Sigmoid colon (tissue), 4 donors: ENCODE measurements around the gene CACNG3.

Source experiments
- EP300 ChIP-seq, 4 donors: sonication (generic); formaldehyde crosslinking; IDR thresholded peaks; one replicate each; pipeline ENCODE4 v1.6.1; 2017; ENCODE audit warnings: antibody characterized with exemption in 4 of 4
- POLR2A ChIP-seq, 2 donors: fragments of 450-650 bp; IDR thresholded peaks; one replicate each; pipeline ENCODE4 v1.6.1; 2016; ENCODE audit warnings: antibody characterized with exemption in 2 of 2, mild to moderate bottlenecking in 2 of 2, moderate library complexity in 2 of 2
- POLR2AphosphoS5 ChIP-seq, 4 donors: sonication (generic); formaldehyde crosslinking; IDR thresholded peaks; one replicate each; pipeline ENCODE4 v1.6.1; 2017; ENCODE audit warnings: antibody characterized with exemption in 4 of 4
- TF ChIP-seq, protein P1 (sequence below), 4 experiments: fragments of 450-650 bp in 3 of 4; fragments of 200-600 bp in 1 of 4; IDR thresholded peaks; one replicate each; pipeline ENCODE4 v1.5.1; 2016 to 2019; ENCODE audit warnings: antibody characterized with exemption in 4 of 4, mild to moderate bottlenecking in 3 of 4, moderate library complexity in 2 of 4

DNA sequence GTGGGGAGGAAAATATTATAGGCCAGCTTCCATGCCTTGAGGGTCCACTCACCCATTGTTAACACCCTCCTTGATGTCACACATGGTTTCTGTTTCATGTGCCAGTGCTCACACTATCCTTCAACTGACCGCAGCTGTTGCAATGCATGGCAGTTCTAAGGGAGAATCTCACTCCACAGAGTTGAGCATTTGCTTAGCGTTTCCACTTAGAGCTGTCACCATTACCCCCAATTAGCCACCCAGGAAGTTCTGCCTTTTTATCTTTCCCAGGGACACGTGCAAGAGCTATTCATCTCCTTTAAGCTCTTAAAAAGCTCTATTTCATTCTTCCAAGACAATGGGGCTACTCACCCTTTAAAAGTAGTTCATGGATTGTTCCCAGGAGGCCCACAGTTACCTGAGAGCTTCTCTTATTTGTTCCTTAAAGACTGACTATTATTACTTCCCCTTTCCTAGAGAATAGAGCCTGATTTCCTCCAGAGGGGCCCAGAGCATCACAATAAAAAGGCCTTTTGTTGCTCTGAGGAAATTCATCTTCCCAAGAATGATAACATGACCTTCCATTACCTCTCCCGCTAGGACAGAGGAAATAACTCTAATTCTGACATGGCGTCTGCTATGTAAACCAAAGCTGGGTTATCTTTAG, 126.8 kb downstream of the CACNG3 start:
- TF ChIP-seq, protein P1, sequence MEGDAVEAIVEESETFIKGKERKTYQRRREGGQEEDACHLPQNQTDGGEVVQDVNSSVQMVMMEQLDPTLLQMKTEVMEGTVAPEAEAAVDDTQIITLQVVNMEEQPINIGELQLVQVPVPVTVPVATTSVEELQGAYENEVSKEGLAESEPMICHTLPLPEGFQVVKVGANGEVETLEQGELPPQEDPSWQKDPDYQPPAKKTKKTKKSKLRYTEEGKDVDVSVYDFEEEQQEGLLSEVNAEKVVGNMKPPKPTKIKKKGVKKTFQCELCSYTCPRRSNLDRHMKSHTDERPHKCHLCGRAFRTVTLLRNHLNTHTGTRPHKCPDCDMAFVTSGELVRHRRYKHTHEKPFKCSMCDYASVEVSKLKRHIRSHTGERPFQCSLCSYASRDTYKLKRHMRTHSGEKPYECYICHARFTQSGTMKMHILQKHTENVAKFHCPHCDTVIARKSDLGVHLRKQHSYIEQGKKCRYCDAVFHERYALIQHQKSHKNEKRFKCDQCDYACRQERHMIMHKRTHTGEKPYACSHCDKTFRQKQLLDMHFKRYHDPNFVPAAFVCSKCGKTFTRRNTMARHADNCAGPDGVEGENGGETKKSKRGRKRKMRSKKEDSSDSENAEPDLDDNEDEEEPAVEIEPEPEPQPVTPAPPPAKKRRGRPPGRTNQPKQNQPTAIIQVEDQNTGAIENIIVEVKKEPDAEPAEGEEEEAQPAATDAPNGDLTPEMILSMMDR (IDR thresholded peaks at IDR 0.05): no peak
- TF ChIP-seq POLR2AphosphoS5 (IDR thresholded peaks at IDR 0.05): no peak
- TF ChIP-seq POLR2A (IDR thresholded peaks at IDR 0.05): no peak
- no peak for TF ChIP-seq EP300 (IDR thresholded peaks at IDR 0.05)
